Measurements from ENCODE around the gene TEPSIN.
A peak's percentile ranks its signal among the peaks of the same experiment; 100 is the strongest.

TEPSIN gene

GRCh38 chr17:81267390-81268067 is 28.7 kb upstream of the TEPSIN start:
- no peak for DNase-seq

DNA sequence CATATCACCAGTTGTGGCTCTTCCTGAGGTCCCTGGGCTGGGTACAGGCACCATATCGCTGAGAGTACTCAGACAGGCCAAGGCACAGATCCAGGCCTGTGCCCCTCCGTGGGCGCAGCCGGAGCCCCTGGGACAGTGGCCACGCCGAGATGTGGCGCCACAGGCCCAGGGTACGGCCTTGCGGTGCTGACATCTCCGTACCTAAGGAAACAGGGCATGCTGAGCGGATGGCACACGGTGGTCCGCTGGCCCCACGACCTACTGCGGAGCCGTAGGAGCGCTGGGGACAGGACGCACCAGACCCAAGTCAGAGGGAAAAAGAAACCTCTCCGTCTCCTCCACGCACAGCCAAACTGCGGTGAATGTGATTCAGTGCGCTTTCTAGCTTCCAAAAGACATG is 26.7 kb upstream of the TEPSIN start:
- no peak for DNase-seq

- no peak for DNase-seq
Observed at GRCh38 chr17:81264640-81265039, 25.8 kb upstream of the TEPSIN start.

DNA sequence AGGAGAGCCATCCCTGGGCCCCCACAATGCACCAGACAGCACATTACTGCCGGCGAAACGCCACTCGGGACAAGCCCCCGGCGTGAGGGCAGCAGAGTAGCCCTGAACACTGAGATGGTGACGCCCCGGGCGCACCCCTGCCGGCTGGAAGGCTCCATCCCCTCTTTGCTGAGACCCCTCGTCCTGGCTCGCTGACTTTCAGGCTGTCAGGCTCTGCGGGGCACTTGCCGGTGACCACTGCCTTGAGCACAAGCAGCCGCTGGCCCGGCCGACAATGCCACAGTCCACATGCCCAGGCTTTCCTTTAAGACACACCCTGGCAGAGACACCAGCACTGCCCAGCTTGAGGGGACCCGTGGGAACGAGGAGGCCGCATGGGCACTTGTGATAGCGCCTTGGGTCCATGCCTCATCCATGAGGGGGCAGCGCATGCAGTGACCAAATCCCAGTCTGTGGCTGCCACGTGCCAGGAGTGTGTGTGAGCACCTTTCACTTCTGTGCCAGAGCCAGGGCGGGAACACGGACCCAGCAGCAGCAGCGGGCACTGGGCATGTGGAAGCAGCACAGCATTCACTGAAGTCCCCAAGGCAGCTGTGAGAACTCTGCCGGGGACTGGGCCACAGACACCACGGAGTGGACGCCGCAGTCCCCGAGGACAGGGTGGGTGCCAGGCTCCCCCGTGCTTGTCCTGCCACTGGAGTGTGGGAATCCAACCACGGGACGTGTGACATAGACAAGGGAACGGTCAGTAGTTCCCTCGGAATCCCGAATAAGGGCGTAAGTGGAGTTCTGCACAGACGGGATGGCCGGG is 24.7 kb upstream of the TEPSIN start:
- DNase-seq: no peak

DNA sequence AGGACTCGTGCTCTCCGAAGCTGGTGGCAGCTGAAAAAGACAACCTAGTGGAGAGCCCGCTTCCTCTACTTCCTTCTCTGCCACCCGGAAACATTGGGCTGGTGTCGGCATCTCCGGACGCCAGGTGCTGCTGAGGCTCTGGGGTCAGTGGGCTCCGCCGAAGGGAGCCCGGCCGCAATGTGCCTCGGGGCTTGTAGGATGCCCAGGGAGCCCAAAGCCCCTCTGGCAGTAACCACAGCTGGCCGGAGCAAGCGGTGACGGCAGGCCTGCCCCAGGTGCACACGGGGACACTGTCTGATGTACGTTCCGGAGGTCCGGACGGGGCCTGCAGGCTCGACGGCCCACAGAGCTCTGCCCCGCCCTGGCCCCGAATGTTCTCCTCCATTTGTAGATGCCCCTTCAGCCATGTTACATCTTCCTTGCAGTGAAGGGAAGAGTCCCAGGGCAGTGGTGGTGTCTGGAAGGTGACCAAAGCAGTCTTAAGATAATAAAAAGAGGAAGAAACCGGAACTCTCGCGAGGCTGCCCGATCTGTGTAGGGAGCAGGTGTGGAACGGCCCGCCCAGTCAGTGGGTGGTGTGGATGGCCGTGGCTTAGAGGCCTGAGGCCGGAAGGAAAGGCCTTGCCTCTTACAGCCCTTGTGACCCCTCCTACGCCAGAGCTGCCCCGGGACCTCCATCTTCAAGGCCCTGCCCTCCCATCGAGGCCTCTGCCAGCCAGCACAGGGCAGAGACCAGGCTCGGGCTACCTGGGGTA is 22.9 kb upstream of the TEPSIN start:
- no peak for DNase-seq

DNA sequence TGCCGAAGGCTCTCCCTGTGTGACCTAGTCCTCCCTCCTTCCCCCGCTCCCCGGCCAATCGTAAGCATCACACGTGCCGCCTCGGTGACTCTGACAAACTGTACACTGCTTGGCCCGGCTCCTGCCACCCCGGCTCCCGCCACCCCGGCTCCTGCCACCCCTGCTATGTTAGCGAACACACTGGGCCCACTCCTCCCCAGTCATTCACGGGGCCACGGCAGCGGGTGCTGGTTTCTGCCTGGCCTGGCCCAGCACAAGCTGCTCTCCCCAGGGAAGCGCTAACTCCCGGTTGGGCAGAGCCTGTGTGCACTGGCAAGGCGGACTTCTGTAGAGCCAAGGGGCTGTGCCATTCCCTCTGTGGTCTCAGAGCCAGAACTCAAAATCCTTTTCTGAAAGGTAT is 22.2 kb upstream of the TEPSIN start:
- no peak for DNase-seq

- no peak for DNase-seq
Observed at GRCh38 chr17:81260641-81261040, 21.8 kb upstream of the TEPSIN start.

- DNase-seq: no peak
Observed at GRCh38 chr17:81260171-81260570, 21.3 kb upstream of the TEPSIN start.

DNA sequence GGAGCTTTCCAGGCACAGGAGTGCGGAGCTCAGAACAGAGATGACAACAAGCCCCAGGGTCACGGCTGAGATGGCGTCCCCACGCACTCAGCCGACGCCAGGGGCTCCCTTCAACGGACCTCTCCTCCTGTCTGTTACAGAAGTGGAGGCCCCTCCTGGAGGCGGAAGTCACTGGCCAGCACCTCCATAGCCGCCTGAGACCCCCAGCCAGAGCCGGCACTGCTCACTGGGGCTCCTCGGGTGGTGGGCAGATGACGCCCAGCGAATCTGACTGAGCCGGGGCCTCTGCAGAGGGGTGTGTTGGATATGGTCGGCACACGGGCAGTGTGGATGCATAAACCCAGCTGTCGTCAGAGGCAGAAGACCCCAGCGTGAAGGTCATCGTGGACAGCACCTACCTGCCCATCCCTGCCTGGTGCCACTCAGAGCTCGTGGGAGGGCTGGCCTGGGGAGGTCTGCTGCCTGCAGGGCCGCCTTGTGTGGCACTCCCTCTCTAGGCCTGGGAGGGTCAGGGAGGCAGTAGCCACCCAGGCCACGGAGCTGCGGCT is 20.3 kb upstream of the TEPSIN start:
- DNase-seq: no peak

GRCh38 chr17:81258292-81258691 is 19.4 kb upstream of the TEPSIN start:
- DNase-seq: no peak

DNA sequence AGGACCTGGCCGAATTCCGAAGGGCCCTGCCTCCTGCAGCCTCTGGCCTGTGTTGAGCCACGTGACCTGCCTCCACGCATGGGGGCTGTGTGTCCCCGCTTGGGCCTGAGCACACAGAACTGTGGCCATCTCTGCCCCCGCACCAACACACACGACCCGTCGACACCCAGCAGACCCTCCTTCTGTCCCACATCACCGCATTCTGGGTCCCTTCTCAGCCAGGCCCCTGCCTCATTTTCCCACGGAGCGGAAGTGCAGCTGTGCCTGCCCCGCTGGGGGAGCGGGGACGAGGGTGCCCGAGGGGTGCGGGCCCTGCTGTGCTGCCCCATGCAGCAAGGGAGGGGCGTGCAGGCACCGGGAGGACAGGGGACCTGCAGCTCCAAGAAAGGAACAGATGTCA is 18.7 kb upstream of the TEPSIN start:
- DNase-seq: no peak

- peak; percentile 78 to 88 (median 80) for DNase-seq
Observed at GRCh38 chr17:81256616-81257015, 17.8 kb upstream of the TEPSIN start.

DNA sequence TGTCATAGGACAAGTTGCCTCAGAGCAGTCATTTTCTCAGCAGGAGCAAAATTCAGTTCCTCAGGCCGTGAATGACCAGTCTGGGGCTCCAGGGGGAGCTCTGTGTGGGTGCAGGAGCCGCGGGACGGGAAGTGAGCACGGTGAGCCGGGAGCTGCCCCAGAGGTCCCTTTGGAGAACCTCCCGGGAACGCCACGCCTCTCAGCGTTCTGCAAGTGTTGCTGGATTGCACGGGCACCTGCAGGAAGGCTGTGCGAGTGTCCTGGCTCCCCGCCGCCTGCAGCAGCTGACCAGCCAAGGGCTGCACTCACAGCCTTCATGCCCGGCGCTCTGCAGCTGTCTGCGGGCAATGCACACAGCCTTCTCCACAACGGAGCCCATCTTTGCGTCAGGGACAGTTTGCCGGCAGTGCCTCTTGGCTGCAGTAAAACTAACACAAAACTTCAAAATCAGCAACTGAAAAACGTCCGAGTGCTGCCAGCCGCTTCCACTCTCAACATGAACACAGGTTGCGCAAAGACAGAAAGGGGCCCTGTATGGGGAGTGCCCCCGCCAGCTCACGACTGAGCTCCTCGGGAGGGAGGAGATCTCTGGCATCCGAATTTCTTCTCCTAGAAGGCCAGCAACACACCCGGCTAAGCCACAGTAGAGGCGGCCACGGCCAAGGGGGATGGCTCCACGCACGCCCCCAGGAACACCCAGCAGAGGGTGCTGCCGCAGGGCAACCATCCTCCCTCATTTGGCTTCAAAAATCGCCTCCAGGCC is 16.3 kb upstream of the TEPSIN start:
- DNase-seq: peak; percentile 89 to 90 (median 90)

DNA sequence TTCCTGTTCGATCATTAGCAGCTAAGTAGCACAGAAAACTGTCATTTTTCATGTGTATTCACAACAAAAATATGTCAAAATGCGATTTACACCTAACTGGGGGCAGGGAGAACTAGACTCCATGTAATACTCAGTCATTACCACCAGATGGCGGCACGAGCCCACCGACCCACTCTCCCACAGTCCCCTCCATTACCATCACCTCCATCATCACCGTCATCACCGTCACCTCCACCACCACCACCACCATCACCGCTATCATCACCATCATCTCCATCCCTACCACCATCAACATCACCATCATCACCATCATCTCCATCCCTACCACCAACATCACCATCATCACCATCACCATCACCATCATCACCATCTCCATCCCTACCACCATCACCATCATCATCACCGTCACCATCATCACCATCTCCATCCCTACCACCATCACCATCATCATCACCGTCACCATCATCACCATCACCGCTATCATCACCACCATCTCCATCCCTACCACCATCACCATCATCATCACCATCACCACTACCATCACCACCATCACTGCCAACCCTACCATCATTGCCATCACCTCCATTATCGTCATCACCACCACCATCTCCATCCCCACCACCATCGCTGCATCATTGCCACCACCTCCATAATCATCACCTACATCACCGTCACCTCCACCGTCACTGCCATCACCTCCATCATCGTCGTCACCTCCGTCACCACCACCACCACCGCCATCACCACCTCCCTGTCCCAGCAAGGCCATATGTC is 14.7 kb upstream of the TEPSIN start:
- peak; percentile 53 to 61 (median 57) for DNase-seq

DNA sequence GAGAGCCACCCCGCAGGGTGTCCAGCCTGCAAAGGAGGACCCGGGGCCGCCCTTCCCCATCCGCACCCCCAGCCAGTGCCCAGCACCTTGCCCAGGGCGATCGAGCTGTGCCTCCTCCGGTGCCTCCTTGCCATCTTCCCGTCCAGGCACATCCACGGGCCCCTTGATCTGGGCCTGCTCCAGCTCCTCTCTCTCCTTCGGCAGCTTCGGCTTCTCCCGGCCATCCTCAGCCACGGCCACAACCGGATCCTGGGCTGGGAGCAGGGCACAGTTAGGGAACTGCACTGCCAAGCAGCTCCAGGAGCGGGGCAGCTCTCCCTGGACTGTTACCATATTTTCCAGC is 14.1 kb upstream of the TEPSIN start:
- DNase-seq: no peak

DNA sequence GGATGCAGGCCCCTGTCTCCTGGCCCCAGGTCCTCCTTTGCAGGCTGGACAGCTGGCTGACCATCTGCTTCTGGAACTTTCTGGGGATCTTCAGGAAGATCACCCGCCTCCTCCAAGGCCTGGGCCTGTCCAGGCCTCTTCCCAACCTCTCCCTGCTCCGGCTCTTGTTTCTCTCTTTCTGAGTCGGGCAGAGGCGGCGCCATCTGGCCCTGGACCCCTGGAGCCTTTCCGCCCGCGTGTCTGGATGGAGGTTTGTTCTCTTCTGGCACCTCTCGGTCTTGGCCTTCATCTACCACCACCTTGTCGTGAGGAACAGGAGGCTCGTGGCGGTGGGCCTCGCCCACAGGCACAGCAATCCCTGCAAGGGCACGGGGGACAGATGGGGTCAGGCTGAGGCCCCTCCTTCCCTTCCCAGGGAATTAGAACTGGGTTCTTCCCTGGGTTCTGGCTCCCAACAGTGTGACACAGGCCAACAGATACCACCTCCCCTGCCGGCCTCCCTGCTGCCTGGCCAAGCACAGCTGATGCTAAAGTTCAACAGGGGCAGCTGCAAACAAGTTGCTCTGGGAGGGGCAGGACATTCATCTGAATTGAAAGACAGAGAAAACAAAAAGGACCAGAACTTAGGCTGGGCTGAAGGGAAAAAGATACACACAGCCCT is 13.6 kb upstream of the TEPSIN start:
- no peak for DNase-seq

- DNase-seq: no peak
Observed at GRCh38 chr17:81251709-81252301, 12.9 kb upstream of the TEPSIN start.

DNA sequence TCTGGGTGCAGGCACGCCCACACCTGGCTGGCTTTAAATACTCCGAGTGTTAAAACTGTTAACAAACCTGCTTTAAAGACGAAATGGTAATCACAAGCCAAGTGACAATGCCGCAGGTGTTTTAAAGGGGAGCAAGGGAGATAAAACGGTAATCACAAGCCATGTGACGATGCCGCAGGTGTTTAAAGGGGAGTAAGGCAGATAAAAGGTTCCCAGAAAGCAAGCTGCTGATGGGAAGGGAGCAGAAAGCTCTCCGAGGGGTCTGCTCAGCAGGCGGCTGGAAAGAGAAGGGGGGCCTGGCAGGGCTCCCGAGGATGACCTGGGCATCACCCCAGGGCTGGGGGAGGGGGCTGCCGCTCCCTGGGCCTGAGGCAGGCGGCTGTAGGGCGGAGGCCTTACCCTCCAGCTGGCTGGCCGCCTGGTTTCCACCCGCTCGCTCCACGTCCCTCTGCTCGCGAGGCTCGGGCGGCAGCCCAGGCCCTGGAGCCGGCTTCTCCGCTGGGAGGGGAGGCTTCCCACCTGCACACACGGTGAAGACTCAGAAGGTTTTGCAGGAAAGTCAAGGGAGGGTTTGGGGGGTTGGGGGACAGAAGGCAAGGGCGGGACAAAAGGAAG is 12.3 kb upstream of the TEPSIN start:
- no peak for DNase-seq

- DNase-seq: no peak
Observed at GRCh38 chr17:81250286-81251093, 11.6 kb upstream of the TEPSIN start.

Measured in suppressor macrophage treated with lipopolysaccharide for 1 hour (primary cell).